Neural progenitor cell (in vitro differentiated cells): Measurements from ENCODE around the gene TMEM94. TPM values are rescaled to one million over a fixed set of nuclear protein-coding genes. Genes with fewer than 3 reads are reported as not detected.

ENCODE experiments used
- DNase-seq: peaks from one replicate; pipeline ENCODE4 v3.0.0-alpha.2; 2016; ENCODE audit warnings: low spot score
- H2AFZ ChIP-seq: fragments of 200-600 bp; sonication (generic); replicated peaks from 2 replicates; pipeline ENCODE4 v1.6.1; 2016; ENCODE audit warnings: antibody characterized with exemption
- H3F3A ChIP-seq: fragments of 200-600 bp; sonication (generic); 2 replicates; pipeline ENCODE4 v1.6.1; 2016; ENCODE audit warnings: antibody characterized with exemption, low read depth
- H3K27ac ChIP-seq: fragments of 200-600 bp; sonication (generic); 2 replicates; pipeline ENCODE4 v1.5.1; 2016; ENCODE audit warnings: mild to moderate bottlenecking
- H3K27me3 ChIP-seq: fragments of 200-600 bp; sonication (generic); 2 replicates; pipeline ENCODE4 v1.6.1; 2016; ENCODE audit warnings: mild to moderate bottlenecking, moderate library complexity
- H3K36me3 ChIP-seq: fragments of 200-600 bp; sonication (generic); 2 replicates; pipeline ENCODE4 v1.5.1; 2016
- H3K4me1 ChIP-seq: fragments of 200-600 bp; sonication (generic); 2 replicates; pipeline ENCODE4 v1.6.1; 2016; ENCODE audit warnings: mixed run types
- H3K4me2 ChIP-seq: fragments of 200-600 bp; sonication (generic); 2 replicates; pipeline ENCODE4 v1.6.1; 2016
- H3K4me3 ChIP-seq: fragments of 200-600 bp; sonication (generic); 2 replicates; pipeline ENCODE4 v1.5.1; 2016
- H3K79me2 ChIP-seq: fragments of 200-600 bp; sonication (generic); 2 replicates; pipeline ENCODE4 v1.6.1; 2016; ENCODE audit warnings: low read depth
- H3K9ac ChIP-seq: fragments of 200-600 bp; sonication (generic); 2 replicates; pipeline ENCODE4 v1.6.1; 2016
- H3K9me3 ChIP-seq: fragments of 200-600 bp; sonication (generic); 2 replicates; pipeline ENCODE4 v1.5.1; 2016; ENCODE audit warnings: low read depth
- H4K20me1 ChIP-seq: fragments of 200-600 bp; sonication (generic); 2 replicates; pipeline ENCODE4 v1.6.1; 2016; ENCODE audit warnings: low read depth
- H3K27ac Mint-ChIP-seq: 3 replicates; pipeline ENCODE4 v1.8.0; 2021; ENCODE audit warnings: mixed read lengths
- H3K27me3 Mint-ChIP-seq: 2 replicates; pipeline ENCODE4 v1.8.0; 2022; ENCODE audit warnings: low read depth, mild to moderate bottlenecking, inconsistent platforms, moderate library complexity, mixed read lengths; ENCODE audit not compliant: insufficient read depth
- H3K36me3 Mint-ChIP-seq: 3 replicates; pipeline ENCODE4 v1.8.0; 2021; ENCODE audit warnings: mixed read lengths
- H3K4me1 Mint-ChIP-seq: 3 replicates; pipeline ENCODE4 v1.8.0; 2021; ENCODE audit warnings: mixed read lengths
- H3K4me3 Mint-ChIP-seq: 3 replicates; pipeline ENCODE4 v1.8.0; 2021; ENCODE audit warnings: mild to moderate bottlenecking, moderate library complexity, mixed read lengths
- H3K9me3 Mint-ChIP-seq: 3 replicates; pipeline ENCODE4 v1.8.0; 2020; ENCODE audit warnings: mixed read lengths
- CTCF ChIP-seq: fragments of 200-600 bp; sonication (generic); IDR thresholded peaks from 2 replicates; pipeline ENCODE4 v1.5.1; 2017; ENCODE audit warnings: antibody characterized with exemption, mild to moderate bottlenecking
- EZH2 ChIP-seq: fragments of 200-600 bp; sonication (generic); IDR thresholded peaks from 2 replicates; pipeline ENCODE4 v1.6.1; 2017; ENCODE audit warnings: antibody characterized with exemption, mild to moderate bottlenecking, moderate library complexity
- EZH2phosphoT487 ChIP-seq: fragments of 200-600 bp; sonication (generic); IDR thresholded peaks from 2 replicates; pipeline ENCODE4 v1.6.1; 2017; ENCODE audit warnings: antibody characterized with exemption
- total RNA-seq: library from RNA; depleted of rRNA; stranded (reverse); fragments of >200 nt; gene quantifications from 2 replicates; pipeline ENCODE4 v1.2.3, GENCODE V29; 2015; ENCODE audit warnings: low replicate concordance

TMEM94 gene
- total RNA-seq, 1 donor from 2014 or later = 23.6 TPM

- DNase-seq = no peak
- TF ChIP-seq CTCF (no peak), EZH2phosphoT487 (no peak), EZH2 (no peak)
Measured at GRCh38 chr17:75540923-75541503, 84.6 kb downstream of the TMEM94 start.

GRCh38 chr17:75542229-75542628, 85.8 kb downstream of the TMEM94 start:
- no peak overlapping the region for H3K27ac Mint-ChIP-seq
- H3K4me1 ChIP-seq = peaks cover 19% of the 10 kb centered on the region
- peaks cover 6% of the 10 kb centered on the region for H3F3A ChIP-seq
- no peak overlapping the region for H3K4me3 ChIP-seq
- H4K20me1 ChIP-seq = no peaks in the 10 kb centered on the region
- H3K9me3 Mint-ChIP-seq = no peaks in the 10 kb centered on the region
- no peak overlapping the region for H3K9ac ChIP-seq
- H3K4me2 ChIP-seq = peak overlapping the region; percentile 31
- peaks cover 13% of the 10 kb centered on the region for H3K4me1 Mint-ChIP-seq
- H3K27me3 Mint-ChIP-seq = peaks cover 4% of the 10 kb centered on the region
- H3K36me3 Mint-ChIP-seq = no peaks in the 10 kb centered on the region
- DNase-seq = no peak
- TF ChIP-seq EZH2phosphoT487 (no peak), CTCF (no peak), EZH2 (no peak)
- no peak overlapping the region for H2AFZ ChIP-seq
- no peaks in the 10 kb centered on the region for H3K36me3 ChIP-seq
- no peaks in the 10 kb centered on the region for H3K27me3 ChIP-seq
- peaks cover 22% of the 10 kb centered on the region for H3K79me2 ChIP-seq
- H3K9me3 ChIP-seq = no peaks in the 10 kb centered on the region
- H3K4me3 Mint-ChIP-seq = no peak overlapping the region
- H3K27ac ChIP-seq = peak overlapping the region; percentile 76

More at GRCh38 chr17:75540923-75541503, 84.6 kb downstream of the TMEM94 start:
- H3K27ac Mint-ChIP-seq = peak overlapping the region; percentile 79
- Histone ChIP-seq H3K79me2 (peaks cover 22% of the 10 kb centered on the region), H3F3A (peaks cover 6% of the 10 kb centered on the region), H3K27me3 (no peaks in the 10 kb centered on the region), H3K27ac (no peak overlapping the region), H3K9ac (no peak overlapping the region), H3K4me3 (no peak overlapping the region), H3K9me3 (no peaks in the 10 kb centered on the region), H4K20me1 (peaks cover 8% of the 10 kb centered on the region), H3K4me2 (no peak overlapping the region), H3K36me3 (no peaks in the 10 kb centered on the region), H2AFZ (no peak overlapping the region), H3K4me1 (peaks cover 27% of the 10 kb centered on the region)
- no peaks in the 10 kb centered on the region for H3K36me3 Mint-ChIP-seq
- no peak overlapping the region for H3K4me3 Mint-ChIP-seq
- no peaks in the 10 kb centered on the region for H3K9me3 Mint-ChIP-seq
- peaks cover 16% of the 10 kb centered on the region for H3K4me1 Mint-ChIP-seq
- H3K27me3 Mint-ChIP-seq = peaks cover 4% of the 10 kb centered on the region

- Mint-ChIP-seq H3K36me3 (no peaks in the 10 kb centered on the region), H3K4me1 (peaks cover 13% of the 10 kb centered on the region), H3K9me3 (no peaks in the 10 kb centered on the region), H3K27ac (no peak overlapping the region), H3K27me3 (peaks cover 4% of the 10 kb centered on the region), H3K4me3 (no peak overlapping the region)
- no peak for TF ChIP-seq EZH2
- TF ChIP-seq EZH2phosphoT487 = no peak
- no peak for TF ChIP-seq CTCF
- Histone ChIP-seq H3K4me3 (no peak overlapping the region), H3K4me2 (peak overlapping the region; percentile 31), H3F3A (peaks cover 6% of the 10 kb centered on the region), H3K36me3 (no peaks in the 10 kb centered on the region), H3K27ac (peak overlapping the region; percentile 76), H3K4me1 (peaks cover 19% of the 10 kb centered on the region), H4K20me1 (no peaks in the 10 kb centered on the region), H3K9me3 (no peaks in the 10 kb centered on the region), H3K9ac (no peak overlapping the region), H3K27me3 (no peaks in the 10 kb centered on the region), H3K79me2 (peaks cover 16% of the 10 kb centered on the region), H2AFZ (no peak overlapping the region)
- no peak for DNase-seq
Measured at GRCh38 chr17:75542728-75543336, 86.4 kb downstream of the TMEM94 start.
